OCI-LY7 (cell line): ENCODE data around the gene HECA.

Experiments
- CTCF ChIP-seq: fragments of 200-600 bp; sonication (generic); conservative IDR thresholded peaks from 2 replicates; pipeline ENCODE4 v1.5.1; 2014; ENCODE audit warnings: mild to moderate bottlenecking, antibody characterized with exemption, low read length, moderate library complexity, mixed read lengths
- EZH2phosphoT487 ChIP-seq: fragments of 200-600 bp; sonication (generic); IDR thresholded peaks from 2 replicates; pipeline ENCODE4 v1.6.1; 2018; ENCODE audit warnings: low read depth, borderline replicate concordance, mild to moderate bottlenecking, mixed run types, antibody characterized with exemption, low read length, moderate library complexity, mixed read lengths

- no peak for TF ChIP-seq CTCF
- no peak for TF ChIP-seq EZH2phosphoT487
These were observed 27.8 kb upstream of the HECA start for GRCh38 chr6:139107051-139107450.
